Activated T-cell treated with anti-CD3 and anti-CD28 coated beads, Interleukin-2, amount 50 U/mL, for 1 hour (primary cell): ENCODE measurements around the gene KLHDC7B.
"Not testable (repeated sequence)": the region's sequence is repeated elsewhere in the genome, so short reads cannot be mapped to it uniquely, and the experiment has no call there.

Experiments
- DNase-seq: peaks from one replicate; pipeline ENCODE4 v3.0.0-alpha.2; 2020

The KLHDC7B gene

GRCh38 chr22:50530877-50531545, 14.7 kb upstream of the KLHDC7B start:
- peak; percentile 79 for DNase-seq

- peak; percentile 64 for DNase-seq
Observed at GRCh38 chr22:50531546-50531961, 14.1 kb upstream of the KLHDC7B start.

GRCh38 chr22:50531962-50532674, 13.6 kb upstream of the KLHDC7B start:
- DNase-seq: no peak

- DNase-seq: no peak
Observed at GRCh38 chr22:50532824-50533796, 12.6 kb upstream of the KLHDC7B start.

GRCh38 chr22:50533856-50534711, 11.6 kb upstream of the KLHDC7B start:
- DNase-seq: not testable (repeated sequence)

- no peak for DNase-seq
Observed at GRCh38 chr22:50535113-50535512, 10.6 kb upstream of the KLHDC7B start.

- no peak for DNase-seq
Observed at GRCh38 chr22:50536226-50536625, 9.5 kb upstream of the KLHDC7B start.

GRCh38 chr22:50537765-50538164, 7.9 kb upstream of the KLHDC7B start:
- DNase-seq: no peak

- DNase-seq: no peak
Observed at GRCh38 chr22:50540381-50540780, 5.3 kb upstream of the KLHDC7B start.

GRCh38 chr22:50541667-50542026, 4.1 kb upstream of the KLHDC7B start:
- DNase-seq: not testable (repeated sequence)

GRCh38 chr22:50542416-50542927, 3.2 kb upstream of the KLHDC7B start:
- no peak for DNase-seq

- peak; percentile 84 for DNase-seq
Observed at GRCh38 chr22:50544078-50544745, 1.5 kb upstream of the KLHDC7B start.

- DNase-seq: no peak
Observed at GRCh38 chr22:50544746-50545253, 899 bp upstream of the KLHDC7B start.

GRCh38 chr22:50546326-50547262, 895 bp downstream of the KLHDC7B start:
- DNase-seq: no peak

- no peak for DNase-seq
Observed at GRCh38 chr22:50547263-50547985, 1.7 kb downstream of the KLHDC7B start.

GRCh38 chr22:50548040-50548920, 2.6 kb downstream of the KLHDC7B start:
- DNase-seq: peak; percentile 66

GRCh38 chr22:50548921-50549790, 3.5 kb downstream of the KLHDC7B start:
- no peak for DNase-seq
